Measurements from ENCODE around the gene ABHD12B.

Gene ABHD12B

DNA sequence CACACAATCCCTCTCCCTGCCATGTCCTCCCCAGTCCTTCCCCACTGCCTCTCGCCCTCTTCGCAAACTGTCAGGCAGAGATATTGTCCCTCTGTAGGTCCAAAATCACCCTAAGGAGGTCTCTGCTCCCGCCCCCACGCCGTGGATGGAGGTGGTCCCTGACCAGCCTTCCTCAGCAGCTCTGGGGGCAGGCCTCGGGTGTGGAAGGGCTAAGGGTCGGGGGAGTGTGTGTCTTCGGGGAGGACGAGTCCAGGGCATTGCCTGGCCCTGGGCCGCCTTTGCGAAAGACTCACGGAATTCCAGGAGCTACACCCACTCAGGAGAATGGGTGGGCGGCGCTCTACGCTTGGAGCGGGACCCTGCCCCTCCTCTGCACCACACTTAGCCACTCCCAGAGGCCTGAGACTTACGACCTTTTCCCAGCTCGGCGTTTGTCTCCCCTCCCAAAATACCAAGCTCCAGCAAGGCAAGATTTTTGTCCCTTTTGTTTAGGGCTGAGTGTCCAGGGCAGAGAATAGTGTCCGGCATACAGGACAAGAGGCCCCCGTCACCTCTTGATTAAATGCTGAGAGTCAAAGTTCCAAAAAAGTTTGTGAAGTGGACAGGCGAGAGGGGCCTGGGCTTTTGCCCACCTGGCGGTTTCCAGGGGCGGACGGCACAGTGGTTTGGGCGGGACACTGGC lies 71.5 kb downstream of the ABHD12B start:
- no peak for DNase-seq
- TF ChIP-seq GATA1 (IDR thresholded peaks at IDR 0.05; ENCODE audit: low read depth, low read length) (no peak), POLR2A (IDR thresholded peaks at IDR 0.05; ENCODE audit: low read length) (no peak)

DNA sequence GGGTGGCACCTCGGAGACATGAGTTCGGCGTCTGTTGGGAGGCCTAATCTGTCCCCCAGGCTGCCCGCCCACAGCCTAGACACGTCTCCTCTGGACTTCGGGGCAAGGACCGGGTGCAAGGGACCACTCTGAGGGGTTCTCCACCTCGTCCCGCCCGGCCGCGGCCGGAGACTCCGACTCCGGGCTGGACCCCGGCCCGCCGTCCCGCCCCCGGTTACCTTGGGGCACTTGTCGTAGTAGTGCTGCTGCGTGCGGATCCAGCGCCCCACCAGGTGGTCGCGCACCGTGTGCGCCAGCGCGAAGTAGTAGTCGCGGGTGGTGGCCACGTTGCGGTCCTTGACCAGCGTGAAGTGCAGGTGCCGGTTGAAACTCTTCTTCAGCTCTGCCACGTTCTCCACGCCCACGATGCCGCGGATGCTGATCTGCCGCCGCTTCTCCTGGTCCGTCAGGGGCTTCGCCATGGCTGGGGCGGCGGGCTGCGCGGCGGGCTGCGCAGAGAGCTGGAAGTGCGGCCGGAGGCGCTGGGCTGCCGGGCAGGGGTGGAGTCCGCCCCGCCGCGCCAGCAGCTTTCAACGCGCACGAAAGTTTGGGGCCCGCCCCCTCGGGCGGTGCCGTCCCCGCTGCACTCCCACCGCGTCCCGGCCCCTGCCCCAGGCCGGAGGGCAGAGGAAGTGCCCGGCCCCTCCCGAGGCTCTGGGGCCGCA lies 72.2 kb downstream of the ABHD12B start, which contains the start of gene PYGL:
Gene PYGL, minus strand, starts transcription at position 541 of the 704 bp plus-strand sequence. Its CDS starts 80 bp downstream, at position 461.
- TF ChIP-seq POLR2A (IDR thresholded peaks at IDR 0.05; ENCODE audit: low read length), result peak; percentile 34
- no peak for TF ChIP-seq GATA1 (IDR thresholded peaks at IDR 0.05; ENCODE audit: low read depth, low read length)
- peak; percentile 63 to 68 for DNase-seq

DNA sequence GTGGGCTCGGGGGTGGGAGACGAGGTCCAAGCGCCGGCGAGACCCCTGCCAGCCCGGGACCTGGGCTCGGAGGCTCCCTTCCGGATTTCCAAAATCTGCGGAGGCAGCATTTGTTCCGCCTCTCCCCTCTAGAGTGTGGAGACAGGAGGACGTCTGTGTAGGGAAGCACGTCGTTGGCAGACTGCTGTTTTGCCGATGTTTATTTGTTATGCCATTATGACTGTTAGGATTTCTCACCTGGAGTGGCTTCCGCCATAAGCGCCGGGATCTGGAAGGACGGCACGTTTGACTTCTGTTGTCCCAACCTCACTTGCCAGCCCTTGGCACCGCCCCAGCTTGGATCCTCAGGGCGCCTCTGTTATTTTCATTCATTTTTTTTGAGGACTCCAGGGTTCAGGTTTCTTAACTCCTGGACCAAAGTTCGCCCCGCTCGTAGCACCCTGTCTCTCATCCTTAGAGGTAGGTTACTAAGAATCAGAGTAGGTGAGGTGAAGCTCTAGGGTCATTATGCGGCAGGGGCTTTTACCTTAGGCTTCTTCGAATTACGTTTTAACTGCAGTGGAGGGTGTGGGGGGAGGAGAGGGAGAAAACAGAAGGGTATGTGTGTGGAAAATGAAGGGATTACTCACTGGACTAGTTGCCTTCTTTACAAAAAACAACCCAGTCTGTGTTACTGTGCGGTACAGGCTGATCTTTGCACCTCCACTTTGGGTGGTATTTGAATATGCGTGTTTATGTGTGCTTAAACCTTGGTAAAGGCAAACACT lies 73.0 kb downstream of the ABHD12B start:
- peak in 1 of 2 experiments; percentile 31 for DNase-seq
- TF ChIP-seq GATA1 (IDR thresholded peaks at IDR 0.05; ENCODE audit: low read depth, low read length), result no peak
- peak; percentile 6 for TF ChIP-seq POLR2A (IDR thresholded peaks at IDR 0.05; ENCODE audit: low read length)

DNA sequence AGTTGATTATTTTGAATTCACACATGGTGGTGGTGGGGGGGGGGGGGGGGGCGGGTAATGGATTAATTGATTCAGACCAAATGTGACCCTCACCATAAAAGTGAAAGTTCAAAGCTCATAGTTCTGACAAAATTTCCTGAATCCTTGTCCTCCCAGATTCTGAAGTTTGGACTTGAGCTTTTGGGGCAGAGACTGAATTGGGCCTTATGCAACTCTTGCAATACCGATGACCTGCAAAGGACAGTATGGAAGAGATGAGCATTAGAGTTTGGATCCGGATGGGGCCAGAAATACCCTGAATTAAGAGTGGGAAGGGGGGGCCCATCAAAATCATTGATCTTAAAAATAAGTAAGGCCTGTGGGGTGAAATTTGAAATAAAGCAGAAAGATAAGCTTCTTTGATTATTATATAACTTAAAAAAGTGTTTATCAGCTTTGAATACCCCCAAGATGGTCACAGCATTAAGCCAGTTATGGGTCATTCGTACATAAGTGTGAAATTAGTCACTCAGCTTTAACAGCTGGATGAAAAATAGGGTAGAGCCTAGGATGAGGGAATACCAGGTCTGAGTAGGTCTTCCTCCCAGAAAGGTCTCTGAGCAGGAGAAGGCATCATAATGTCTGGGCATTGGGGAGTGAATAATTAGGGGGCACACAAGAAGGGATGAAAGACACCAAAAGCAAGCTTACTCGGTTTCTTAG lies 74.5 kb downstream of the ABHD12B start:
- TF ChIP-seq GATA1 (IDR thresholded peaks at IDR 0.05; ENCODE audit: low read depth, low read length) (no peak), POLR2A (IDR thresholded peaks at IDR 0.05; ENCODE audit: low read length) (no peak)
- no peak for DNase-seq

DNA sequence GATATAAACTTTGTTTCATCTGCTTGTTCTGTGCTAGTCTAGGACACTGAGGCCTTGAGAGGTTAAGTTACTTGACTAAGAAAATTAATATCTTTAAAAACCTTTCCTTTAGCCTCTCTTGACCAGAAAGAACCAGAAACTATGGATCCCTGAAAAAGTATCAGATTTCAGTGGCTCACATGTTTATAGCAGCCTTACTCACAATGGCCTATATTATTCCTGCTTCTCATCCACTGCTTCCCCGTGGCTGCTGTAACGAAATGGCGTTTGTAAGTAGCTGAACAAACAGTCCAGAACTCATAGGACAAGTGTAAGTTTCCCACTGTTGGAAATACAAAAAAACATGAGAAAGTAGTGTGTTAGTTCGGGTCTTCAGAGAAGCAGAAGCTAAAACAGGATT lies 75.6 kb downstream of the ABHD12B start:
- no peak for TF ChIP-seq GATA1 (IDR thresholded peaks at IDR 0.05; ENCODE audit: low read depth, low read length)
- no peak for TF ChIP-seq POLR2A (IDR thresholded peaks at IDR 0.05; ENCODE audit: low read length)
- no peak for DNase-seq

DNA sequence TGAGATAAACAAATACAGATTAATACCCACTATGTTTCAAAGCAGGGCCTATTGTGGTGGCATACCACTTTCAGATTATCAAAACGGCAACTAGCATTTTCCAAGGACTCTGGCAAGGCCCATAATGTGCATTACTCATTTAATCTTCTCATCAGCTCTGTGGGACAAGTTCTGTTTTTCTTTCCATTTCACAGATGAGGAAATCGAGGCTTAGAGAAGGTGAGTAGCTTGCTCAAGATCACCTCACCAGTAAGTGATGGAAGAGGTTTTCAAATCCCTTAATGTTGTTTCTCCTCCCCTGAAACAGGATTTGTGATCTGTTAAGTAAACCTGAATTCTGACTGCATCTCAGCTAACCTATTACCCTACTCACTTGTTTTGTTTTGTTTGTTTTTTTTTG lies 76.4 kb downstream of the ABHD12B start:
- no peak for DNase-seq
- TF ChIP-seq GATA1 (IDR thresholded peaks at IDR 0.05; ENCODE audit: low read depth, low read length) (no peak), POLR2A (IDR thresholded peaks at IDR 0.05; ENCODE audit: low read length) (no peak)

DNA sequence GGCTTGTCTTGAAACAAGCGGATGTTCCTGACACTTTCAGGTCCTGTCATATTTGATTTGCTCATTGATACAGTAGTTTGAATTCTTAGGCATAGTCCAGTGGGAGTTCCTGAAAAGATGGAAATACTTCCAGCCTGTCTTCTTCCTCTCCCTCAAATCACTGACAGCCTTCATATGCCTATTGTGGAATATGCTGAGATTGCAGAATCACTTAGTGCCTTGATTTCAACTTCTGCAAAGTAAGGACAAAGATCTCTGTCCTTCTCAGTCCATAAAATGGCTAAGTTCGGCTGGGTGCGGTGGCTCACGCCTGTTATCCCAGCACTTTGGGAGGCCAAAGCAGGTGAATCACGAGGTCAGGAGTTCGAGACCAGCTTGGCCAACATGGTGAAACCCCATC lies 79.2 kb downstream of the ABHD12B start:
- DNase-seq, result no peak
- TF ChIP-seq GATA1 (IDR thresholded peaks at IDR 0.05; ENCODE audit: low read depth, low read length) (no peak), POLR2A (IDR thresholded peaks at IDR 0.05; ENCODE audit: low read length) (no peak)

DNA sequence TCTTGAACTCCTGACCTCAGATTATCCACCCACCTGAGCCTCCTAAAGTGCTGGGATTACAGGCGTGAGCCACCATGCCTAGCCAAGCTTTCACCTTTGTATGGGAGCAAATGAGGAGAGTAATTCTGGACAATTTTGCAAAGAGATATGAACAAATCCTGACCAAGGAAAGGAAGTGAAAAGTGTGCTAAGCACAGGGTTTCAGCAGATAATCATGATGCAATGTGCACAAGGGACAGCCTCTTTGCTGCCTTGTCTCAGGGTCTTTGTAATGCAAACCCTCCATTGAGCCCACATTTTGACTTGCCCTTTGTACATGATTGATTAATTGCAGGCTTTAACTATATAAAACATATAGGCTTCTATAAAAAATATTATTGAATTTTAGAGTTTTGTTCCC lies 81.6 kb downstream of the ABHD12B start:
- TF ChIP-seq GATA1 (IDR thresholded peaks at IDR 0.05; ENCODE audit: low read depth, low read length) (no peak), POLR2A (IDR thresholded peaks at IDR 0.05; ENCODE audit: low read length) (no peak)
- no peak for DNase-seq
